ENCODE measurements around the gene GSTM2. TPM values are rescaled to one million over a fixed set of nuclear protein-coding genes. Genes with fewer than 3 reads are reported as not detected.
"Not testable (repeated sequence)": the region's sequence is repeated elsewhere in the genome, so short reads cannot be mapped to it uniquely, and the experiment has no call there.

GSTM2 gene
- total RNA-seq, 8 experiments from 2014 or later: 18.6 to 116 (median 28.1) TPM

DNA sequence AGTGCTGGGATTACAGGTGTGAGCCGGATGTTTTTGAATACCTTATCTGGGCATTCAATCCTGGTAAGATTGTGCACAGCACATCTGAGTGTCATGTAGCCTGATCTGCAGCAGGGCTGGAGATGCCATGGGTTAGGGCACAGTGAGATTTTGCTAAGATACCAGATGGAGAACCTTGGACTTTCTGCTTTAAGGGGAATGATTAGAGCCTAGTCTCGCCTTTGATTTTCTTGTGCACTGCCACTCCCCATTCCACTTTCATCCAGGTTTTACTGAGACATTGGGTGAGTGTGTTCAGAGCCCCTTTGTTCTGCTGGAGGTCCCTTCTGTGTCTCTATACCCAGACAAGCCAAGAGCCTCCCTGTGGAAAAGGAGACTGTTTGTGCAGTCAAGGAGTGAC is 6.0 kb downstream of the GSTM2 start:
- in situ Hi-C loops (cut with MboI; ENCODE audit: low pct_unique_long_range_greater_than_20kb in 2 of 9, low sequenced_read_pairs in 9 of 9, unreplicated experiment in 9 of 9): loop anchor here in 1 of 9 experiments (25.0 kb wide), 1 partner anchor 88 kb away; the partner anchor contains the start of gene EPS8L3

DNA sequence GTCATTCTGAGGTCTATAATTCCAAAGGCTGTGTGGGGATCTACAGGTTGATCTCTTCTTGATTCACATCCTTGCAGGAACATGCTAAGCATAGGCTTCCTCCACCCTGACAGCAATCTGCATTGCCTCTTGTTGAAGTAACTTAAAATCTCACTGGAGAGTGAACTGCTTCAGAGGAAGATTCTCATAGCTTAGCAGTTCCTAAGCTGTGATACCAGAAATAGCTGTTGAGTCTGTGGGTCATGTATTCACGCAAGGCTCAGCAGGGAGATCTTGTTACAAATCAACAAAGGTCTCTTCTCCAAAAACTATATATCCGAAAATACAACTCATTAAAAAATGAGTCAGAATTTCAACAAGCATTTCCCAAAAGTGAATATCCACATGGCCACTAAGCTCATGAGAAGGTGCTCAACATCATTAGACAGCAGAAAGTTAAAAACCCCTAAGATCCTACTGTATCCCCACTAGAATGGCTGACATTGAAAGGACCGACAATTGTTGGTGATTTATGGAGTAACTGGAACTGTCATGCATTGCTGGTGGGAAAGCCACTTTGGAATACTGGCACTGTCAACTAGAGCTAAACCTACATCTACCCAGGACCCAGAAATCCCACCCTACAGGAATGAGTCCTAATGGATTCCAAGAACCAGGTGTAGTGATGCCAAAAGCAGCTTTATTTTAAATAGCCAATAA is 9.0 kb downstream of the GSTM2 start:
- ATAC-seq (replicated peaks in 6 of 8); H3K4me3 ChIP-seq; H3K4me1 ChIP-seq (replicated peaks in 1 of 2); in situ Hi-C loops (cut with MboI; ENCODE audit: low pct_unique_long_range_greater_than_20kb in 2 of 9, low sequenced_read_pairs in 9 of 9, unreplicated experiment in 9 of 9); H3K27ac ChIP-seq: not testable (repeated sequence)
- 74 to 100% (median 92%) methylated on average over 1 to 3 of the region's 3 CpGs; no CpG with 5 or more reads in 4 of the 10 experiments for WGBS, 10 experiments

More for the DNA sequence above, 6.0 kb downstream of the GSTM2 start:
- H3K27ac ChIP-seq; H3K4me1 ChIP-seq (replicated peaks in 1 of 2); H3K4me3 ChIP-seq; ATAC-seq (replicated peaks in 6 of 8): not testable (repeated sequence)
- WGBS, 10 experiments: 86 to 100% methylated on average over 1 of the region's 2 CpGs; no CpG with 5 or more reads in 8 of the 10 experiments

GRCh38 chr1:109677459-109677858 is 9.6 kb downstream of the GSTM2 start:
- no peak for ATAC-seq (replicated peaks in 6 of 8)
- Histone ChIP-seq H3K4me3 (no peak overlapping the region), H3K27ac (no peak overlapping the region), H3K4me1 (replicated peaks in 1 of 2) (no peaks in the 10 kb centered on the region)
- in situ Hi-C loops (cut with MboI; ENCODE audit: low pct_unique_long_range_greater_than_20kb in 2 of 9, low sequenced_read_pairs in 9 of 9, unreplicated experiment in 9 of 9): no loop called here
- whole genome bisulfite sequencing, 10 experiments: 33 to 100% (median 80%) methylated on average over 2 to 3 of the region's 3 CpGs

DNA sequence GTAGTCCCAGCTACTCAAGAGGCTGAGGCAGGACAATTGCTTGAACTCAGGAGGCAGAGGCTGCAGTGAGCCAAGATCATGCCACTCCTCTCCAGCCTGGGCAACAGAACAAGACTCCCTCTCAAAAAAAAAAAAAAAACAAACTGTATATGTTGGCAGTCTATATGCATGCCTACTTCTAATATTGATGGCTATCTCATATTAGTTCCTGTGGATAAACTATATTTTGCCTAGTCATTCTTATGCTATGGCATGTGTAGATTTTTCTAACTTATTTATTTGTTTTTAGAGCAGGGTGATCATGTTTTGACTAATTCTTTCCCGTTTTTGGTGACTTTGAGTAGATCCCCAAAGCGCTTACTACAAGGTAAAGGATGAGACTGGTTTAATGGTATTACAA is 10.8 kb downstream of the GSTM2 start:
- 57 to 89% (median 83%) methylated on average over 1 to 2 of the region's 2 CpGs; no CpG with 5 or more reads in 1 of the 10 experiments for WGBS, 10 experiments
- ATAC-seq (replicated peaks in 6 of 8); in situ Hi-C loops (cut with MboI; ENCODE audit: low pct_unique_long_range_greater_than_20kb in 2 of 9, low sequenced_read_pairs in 9 of 9, unreplicated experiment in 9 of 9): not testable (repeated sequence)

DNA sequence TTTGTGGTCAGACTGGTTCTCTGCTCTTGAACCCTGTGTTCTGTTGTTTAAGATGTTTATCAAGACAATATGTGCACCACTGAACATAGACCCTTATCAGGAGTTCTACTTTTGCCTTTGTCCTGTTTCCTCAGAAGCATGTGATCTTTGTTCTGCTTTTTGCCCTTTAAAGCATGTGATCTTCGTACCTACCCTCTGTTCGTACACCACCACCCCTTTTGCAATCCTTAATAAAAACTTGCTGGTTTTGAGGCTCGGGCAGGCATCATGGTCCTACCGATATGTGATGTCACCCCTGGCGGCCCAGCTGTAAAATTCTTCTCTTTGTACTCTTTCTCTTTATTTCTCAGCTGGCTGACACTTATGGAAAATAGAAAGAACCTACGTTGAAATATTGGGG is 16.9 kb downstream of the GSTM2 start:
- 72 to 100% (median 94%) methylated on average over 1 to 6 of the region's 6 CpGs; no CpG with 5 or more reads in 6 of the 10 experiments for WGBS, 10 experiments
- H3K4me3 ChIP-seq; in situ Hi-C loops (cut with MboI; ENCODE audit: low pct_unique_long_range_greater_than_20kb in 2 of 9, low sequenced_read_pairs in 9 of 9, unreplicated experiment in 9 of 9); H3K27ac ChIP-seq; H3K4me1 ChIP-seq (replicated peaks in 1 of 2); ATAC-seq (replicated peaks in 6 of 8): not testable (repeated sequence)

More for the DNA sequence above, 10.8 kb downstream of the GSTM2 start:
- not testable (repeated sequence) for H3K4me1 ChIP-seq (replicated peaks in 1 of 2); H3K27ac ChIP-seq; H3K4me3 ChIP-seq

DNA sequence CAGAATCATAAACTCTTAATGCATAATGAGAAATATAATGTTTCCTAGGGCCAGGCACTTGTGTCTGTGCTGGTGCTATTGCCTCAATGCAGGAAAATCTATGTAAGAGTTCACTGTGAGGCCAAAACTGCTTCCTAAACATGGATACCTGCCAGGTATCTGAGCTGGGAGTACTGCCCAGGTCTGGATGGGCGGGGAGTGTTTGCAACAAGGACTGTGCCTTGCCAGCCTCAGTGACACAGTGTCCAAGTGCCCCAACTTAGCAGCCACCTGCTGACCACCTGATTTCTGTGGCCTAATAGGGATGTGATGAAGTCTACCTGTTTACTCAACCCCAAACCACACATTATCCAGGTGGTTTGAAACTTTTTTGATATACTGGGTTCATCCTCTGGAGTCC is 17.5 kb downstream of the GSTM2 start:
- ATAC-seq (replicated peaks in 6 of 8); in situ Hi-C loops (cut with MboI; ENCODE audit: low pct_unique_long_range_greater_than_20kb in 2 of 9, low sequenced_read_pairs in 9 of 9, unreplicated experiment in 9 of 9); H3K4me1 ChIP-seq (replicated peaks in 1 of 2); H3K27ac ChIP-seq; H3K4me3 ChIP-seq: not testable (repeated sequence)
- WGBS, 10 experiments: 83% methylated on average over 1 of the region's 1 CpG; no CpG with 5 or more reads in 9 of the 10 experiments

GRCh38 chr1:109685890-109686289 is 18.0 kb downstream of the GSTM2 start:
- ATAC-seq (replicated peaks in 6 of 8); in situ Hi-C loops (cut with MboI; ENCODE audit: low pct_unique_long_range_greater_than_20kb in 2 of 9, low sequenced_read_pairs in 9 of 9, unreplicated experiment in 9 of 9); H3K4me1 ChIP-seq (replicated peaks in 1 of 2); H3K27ac ChIP-seq; H3K4me3 ChIP-seq: not testable (repeated sequence)
- WGBS, 10 experiments: no CpG with 5 or more reads among the region's 4 CpGs

DNA sequence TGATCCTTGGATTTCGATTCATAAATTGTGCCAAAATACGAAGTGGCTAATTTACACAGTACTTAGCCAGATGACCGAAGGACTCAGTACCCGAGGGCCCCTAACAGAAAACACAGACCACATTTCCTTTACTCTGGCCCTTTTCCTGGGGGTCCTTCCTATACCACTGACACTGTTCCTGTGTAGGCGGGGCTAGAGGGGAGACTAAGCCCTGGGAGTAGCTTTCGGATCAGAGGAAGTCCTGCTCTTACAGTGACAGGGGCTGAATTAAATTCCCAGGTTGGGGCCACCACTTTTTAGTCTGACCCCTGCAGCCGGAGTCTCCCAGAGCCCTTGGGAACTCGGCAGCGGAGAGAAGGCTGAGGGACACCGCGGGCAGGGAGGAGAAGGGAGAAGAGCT is 19.3 kb downstream of the GSTM2 start:
- H3K27ac ChIP-seq; in situ Hi-C loops (cut with MboI; ENCODE audit: low pct_unique_long_range_greater_than_20kb in 2 of 9, low sequenced_read_pairs in 9 of 9, unreplicated experiment in 9 of 9); H3K4me3 ChIP-seq; H3K4me1 ChIP-seq (replicated peaks in 1 of 2): not testable (repeated sequence)
- WGBS, 10 experiments: 7% methylated on average over 3 of the region's 11 CpGs; no CpG with 5 or more reads in 9 of the 10 experiments
- peak in 1 of 8 experiments; percentile 22 for ATAC-seq (replicated peaks in 6 of 8)

DNA sequence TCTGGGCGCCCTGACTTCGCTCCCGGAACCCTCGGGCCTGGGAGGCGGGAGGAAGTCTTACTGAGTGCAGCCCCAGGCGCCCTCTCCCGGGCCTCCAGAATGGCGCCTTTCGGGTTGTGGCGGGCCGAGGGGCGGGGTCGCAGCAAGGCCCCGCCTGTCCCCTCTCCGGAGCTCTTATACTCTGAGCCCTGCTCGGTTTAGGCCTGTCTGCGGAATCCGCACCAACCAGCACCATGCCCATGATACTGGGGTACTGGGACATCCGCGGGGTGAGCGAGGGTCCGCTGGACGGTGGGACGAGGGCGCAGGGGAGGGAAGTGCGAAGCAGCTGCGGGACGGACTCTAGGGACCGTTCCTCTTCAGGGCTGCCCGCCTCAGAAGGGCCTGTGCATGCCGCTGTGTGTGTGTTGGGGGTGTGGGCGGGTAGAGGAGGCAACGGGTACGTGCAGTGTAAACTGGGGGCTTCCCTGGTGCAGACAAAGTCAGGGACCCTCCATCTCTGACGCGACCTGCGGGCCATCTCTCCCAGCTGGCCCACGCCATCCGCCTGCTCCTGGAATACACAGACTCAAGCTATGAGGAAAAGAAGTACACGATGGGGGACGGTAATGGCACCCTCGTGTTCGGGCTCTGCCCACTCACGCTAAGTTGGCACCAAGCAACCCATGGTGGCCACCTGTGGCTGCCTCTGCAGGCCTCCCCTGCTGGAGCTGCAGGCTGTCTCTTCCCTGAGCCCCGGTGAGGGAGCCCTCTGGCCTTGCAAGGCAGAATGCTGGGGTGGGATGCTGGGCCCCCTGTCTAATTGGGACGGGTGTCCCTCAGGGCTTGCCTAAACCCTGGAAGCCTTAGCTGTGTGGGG is 20.0 kb downstream of the GSTM2 start, which contains the start of gene GSTM1:
GSTM1 (plus strand) TSS at position 177 of the 859 bp plus-strand sequence; CDS start at position 234, 57 bp downstream.
- H3K27ac ChIP-seq: no peak within 1 kb of the TSS
- H3K4me3 ChIP-seq: peak within 1 kb of the TSS in 3 of 5 donors; percentile 4 to 26 (median 22)
- in situ Hi-C loops (cut with MboI; ENCODE audit: low pct_unique_long_range_greater_than_20kb in 2 of 9, low sequenced_read_pairs in 9 of 9, unreplicated experiment in 9 of 9): no loop called here
- peak in 4 of 8 experiments; percentile 95 to 99 (median 98) for ATAC-seq (replicated peaks in 6 of 8)
- WGBS, 10 experiments: 53 to 61% methylated on average over 3 to 7 of the region's 46 CpGs; no CpG with 5 or more reads in 8 of the 10 experiments
- peaks cover 0 to 2% of the 10 kb centered on the region in 2 donors for H3K4me1 ChIP-seq (replicated peaks in 1 of 2)

DNA sequence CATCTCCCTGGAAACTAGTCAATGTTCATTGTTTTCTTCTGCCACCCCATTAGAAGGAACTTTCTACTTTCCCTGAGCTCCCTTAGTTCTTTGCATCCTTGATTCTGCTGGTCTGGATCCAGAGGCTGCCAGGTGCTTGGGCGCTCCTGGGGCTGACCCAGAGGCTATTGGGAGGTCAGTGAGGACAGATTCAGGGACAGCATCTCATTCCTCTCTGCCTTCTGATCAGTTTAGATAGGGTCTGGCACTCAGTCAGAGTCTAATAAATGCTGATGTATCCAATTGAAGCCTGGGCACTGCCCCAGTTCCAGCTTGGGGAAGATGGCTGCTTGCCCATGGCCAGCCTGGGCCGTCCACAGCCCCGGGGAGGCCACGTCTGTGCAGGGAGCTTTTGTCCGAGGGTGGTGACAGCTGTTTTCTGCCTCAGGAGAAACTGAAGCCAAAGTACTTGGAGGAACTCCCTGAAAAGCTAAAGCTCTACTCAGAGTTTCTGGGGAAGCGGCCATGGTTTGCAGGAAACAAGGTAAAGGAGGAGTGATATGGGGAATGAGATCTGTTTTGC is 22.1 kb downstream of the GSTM2 start:
- in situ Hi-C loops (cut with MboI; ENCODE audit: low pct_unique_long_range_greater_than_20kb in 2 of 9, low sequenced_read_pairs in 9 of 9, unreplicated experiment in 9 of 9): no loop called here
- WGBS, 10 experiments: 91 to 97% methylated on average over 4 to 5 of the region's 6 CpGs; no CpG with 5 or more reads in 8 of the 10 experiments

GRCh38 chr1:109691759-109692158 is 23.9 kb downstream of the GSTM2 start:
- WGBS, 10 experiments: 85 to 100% methylated on average over 1 to 3 of the region's 6 CpGs; no CpG with 5 or more reads in 8 of the 10 experiments
- peaks cover 0 to 2% of the 10 kb centered on the region in 2 donors for H3K4me1 ChIP-seq (replicated peaks in 1 of 2)
- no peak overlapping the region for H3K27ac ChIP-seq
- in situ Hi-C loops (cut with MboI; ENCODE audit: low pct_unique_long_range_greater_than_20kb in 2 of 9, low sequenced_read_pairs in 9 of 9, unreplicated experiment in 9 of 9): no loop called here
- no peak overlapping the region for H3K4me3 ChIP-seq
- ATAC-seq (replicated peaks in 6 of 8): no peak

More for the DNA sequence above, 22.1 kb downstream of the GSTM2 start:
- ATAC-seq (replicated peaks in 6 of 8): no peak
- Histone ChIP-seq H3K4me1 (replicated peaks in 1 of 2) (peaks cover 0 to 2% of the 10 kb centered on the region in 2 donors), H3K4me3 (no peak overlapping the region), H3K27ac (no peak overlapping the region)

DNA sequence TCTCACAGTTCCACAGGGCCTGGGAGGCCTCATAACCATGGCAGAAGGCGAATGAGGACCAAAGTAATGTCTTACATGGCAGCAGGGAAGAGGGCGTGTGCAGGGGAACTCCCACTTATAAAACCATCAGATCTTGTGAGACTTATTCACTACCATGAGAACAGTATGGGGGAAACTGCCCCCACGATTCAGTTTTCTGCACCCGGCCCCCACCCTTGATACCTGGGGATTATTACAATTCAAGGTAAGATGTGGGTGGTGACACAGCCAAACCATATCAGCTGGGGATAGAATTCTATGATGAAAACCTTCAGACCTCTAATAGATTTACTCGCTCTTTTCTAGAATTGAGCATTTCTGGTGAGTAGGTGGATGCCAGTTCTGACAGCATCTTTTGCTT is 26.5 kb downstream of the GSTM2 start:
- H3K4me1 ChIP-seq (replicated peaks in 1 of 2); ATAC-seq (replicated peaks in 6 of 8); H3K27ac ChIP-seq; H3K4me3 ChIP-seq; in situ Hi-C loops (cut with MboI; ENCODE audit: low pct_unique_long_range_greater_than_20kb in 2 of 9, low sequenced_read_pairs in 9 of 9, unreplicated experiment in 9 of 9): not testable (repeated sequence)
- 80 to 89% (median 83%) methylated on average over 1 to 3 of the region's 5 CpGs; no CpG with 5 or more reads in 7 of the 10 experiments for WGBS, 10 experiments
